WTC11 (cell line): ENCODE data around the gene MT1B. TPM values are rescaled to one million over a fixed set of nuclear protein-coding genes. Genes with fewer than 3 reads are reported as not detected.

Experiments used
- ATAC-seq: fragments of 200-7000 bp; cut with Tn5 transposase; 2 replicates; pipeline ENCODE4 v1.10.0; 2021; ENCODE audit warnings: mild to moderate bottlenecking, moderate library complexity
- CTCF ChIA-PET: fragments of 300-600 bp; sonication (Branson Sonifier 250); formaldehyde crosslinking; loops from one replicate; lab custom pipeline; 2021; ENCODE audit warnings: antibody characterized with exemption; lab: Charles Lee
- POLR2A ChIA-PET: fragments of 350-600 bp; sonication (Branson Sonifier 250); formaldehyde crosslinking; loops from one replicate; lab custom pipeline; 2021; ENCODE audit warnings: antibody characterized with exemption; lab: Charles Lee
- DNase-seq: peaks from one replicate; pipeline ENCODE4 v3.0.0; 2021; ENCODE audit warnings: low spot score
- H3K27ac Mint-ChIP-seq: 2 replicates; pipeline ENCODE4 v1.8.0; 2021; ENCODE audit warnings: mixed read lengths
- H3K27me3 Mint-ChIP-seq: 2 replicates; pipeline ENCODE4 v1.8.0; 2021; ENCODE audit warnings: low read depth, mild to moderate bottlenecking, moderate library complexity, mixed read lengths
- H3K36me3 Mint-ChIP-seq: 2 replicates; pipeline ENCODE4 v1.8.0; 2021; ENCODE audit warnings: mixed read lengths
- H3K4me1 Mint-ChIP-seq: 2 replicates; pipeline ENCODE4 v1.8.0; 2022; ENCODE audit warnings: mixed read lengths
- H3K4me3 Mint-ChIP-seq: 2 replicates; pipeline ENCODE4 v1.8.0; 2021; ENCODE audit warnings: mild to moderate bottlenecking, moderate library complexity, mixed read lengths
- H3K9me3 Mint-ChIP-seq: 2 replicates; pipeline ENCODE4 v1.8.0; 2021; ENCODE audit warnings: mixed read lengths
- ARID4B ChIP-seq: sonication (generic); formaldehyde crosslinking; IDR thresholded peaks from 2 replicates; pipeline ENCODE4 v1.8.0; 2023; ENCODE audit warnings: missing genetic modification reagents, mild to moderate bottlenecking, borderline replicate concordance
- CDX4 ChIP-seq: fragments of 250-450 bp; sonication (Bioruptor Pico); IDR thresholded peaks from 2 replicates; pipeline ENCODE4 v1.9.0; 2021; ENCODE audit warnings: moderate library complexity, mild to moderate bottlenecking, inconsistent platforms, borderline replicate concordance
- CREB1 ChIP-seq: sonication (generic); formaldehyde crosslinking; IDR thresholded peaks from 2 replicates; pipeline ENCODE4 v1.8.0; 2023; ENCODE audit warnings: mild to moderate bottlenecking, missing genetic modification reagents
- EMX1 ChIP-seq: fragments of 250-450 bp; sonication (Bioruptor Pico); IDR thresholded peaks from 2 replicates; pipeline ENCODE4 v1.8.0; 2021; ENCODE audit warnings: mild to moderate bottlenecking
- ESRRA ChIP-seq: sonication (generic); formaldehyde crosslinking; IDR thresholded peaks from 2 replicates; pipeline ENCODE4 v1.8.1; 2022; ENCODE audit warnings: mild to moderate bottlenecking, missing genetic modification reagents, borderline replicate concordance
- IRF1 ChIP-seq: sonication (generic); formaldehyde crosslinking; IDR thresholded peaks from 2 replicates; pipeline ENCODE4 v1.8.0; 2023; ENCODE audit warnings: missing genetic modification reagents
- IRF2 ChIP-seq: sonication (generic); formaldehyde crosslinking; IDR thresholded peaks from 2 replicates; pipeline ENCODE4 v1.8.0; 2022; ENCODE audit warnings: low read depth, missing genetic modification reagents, borderline replicate concordance
- MYBL2 ChIP-seq: sonication (generic); formaldehyde crosslinking; IDR thresholded peaks from 2 replicates; pipeline ENCODE4 v1.8.1; 2023; ENCODE audit warnings: mild to moderate bottlenecking, moderate library complexity, missing genetic modification reagents
- OVOL2 ChIP-seq: fragments of 250-450 bp; sonication (Bioruptor Pico); IDR thresholded peaks from 2 replicates; pipeline ENCODE4 v1.9.0; 2021; ENCODE audit warnings: mild to moderate bottlenecking, borderline replicate concordance
- SMAD3 ChIP-seq: sonication (generic); formaldehyde crosslinking; IDR thresholded peaks from 2 replicates; pipeline ENCODE4 v1.8.0; 2022; ENCODE audit warnings: missing genetic modification reagents, mild to moderate bottlenecking, borderline replicate concordance
- SMAD4 ChIP-seq: sonication (generic); formaldehyde crosslinking; IDR thresholded peaks from 2 replicates; pipeline ENCODE4 v1.8.0; 2022; ENCODE audit warnings: mild to moderate bottlenecking, missing genetic modification reagents
- ZBTB21 ChIP-seq: sonication (generic); formaldehyde crosslinking; IDR thresholded peaks from 2 replicates; pipeline ENCODE4 v1.8.1; 2023; ENCODE audit warnings: mild to moderate bottlenecking, missing genetic modification reagents, borderline replicate concordance
- ZNF138 ChIP-seq: sonication (generic); formaldehyde crosslinking; conservative IDR thresholded peaks from 2 replicates; pipeline ENCODE4 v1.8.1; 2022; ENCODE audit warnings: mild to moderate bottlenecking, moderate library complexity, missing genetic modification reagents
- ZNF512 ChIP-seq: sonication (generic); formaldehyde crosslinking; IDR thresholded peaks from 2 replicates; pipeline ENCODE4 v1.8.1; 2022; ENCODE audit warnings: missing genetic modification reagents, borderline replicate concordance
- total RNA-seq: library from RNA; stranded (reverse); gene quantifications from 3 replicates; pipeline ENCODE4 v1.2.3, GENCODE V29; 2021
- TF ChIP-seq, protein P1 (sequence below): sonication (generic); formaldehyde crosslinking; IDR thresholded peaks from 2 replicates; pipeline ENCODE4 v1.8.0; 2022; ENCODE audit warnings: mild to moderate bottlenecking, missing genetic modification reagents
- TF ChIP-seq, protein P2 (sequence below): sonication (generic); formaldehyde crosslinking; IDR thresholded peaks from 2 replicates; pipeline ENCODE4 v1.8.0; 2022; ENCODE audit warnings: mild to moderate bottlenecking, missing genetic modification reagents

The MT1B gene
- total RNA-seq, 1 experiment from 2014 or later, result not detected

- no peak for TF ChIP-seq ARID4B (CRISPR knock-in tag)
Observed at GRCh38 chr16:56649271-56649670, 2.4 kb upstream of the MT1B start (continued).

DNA sequence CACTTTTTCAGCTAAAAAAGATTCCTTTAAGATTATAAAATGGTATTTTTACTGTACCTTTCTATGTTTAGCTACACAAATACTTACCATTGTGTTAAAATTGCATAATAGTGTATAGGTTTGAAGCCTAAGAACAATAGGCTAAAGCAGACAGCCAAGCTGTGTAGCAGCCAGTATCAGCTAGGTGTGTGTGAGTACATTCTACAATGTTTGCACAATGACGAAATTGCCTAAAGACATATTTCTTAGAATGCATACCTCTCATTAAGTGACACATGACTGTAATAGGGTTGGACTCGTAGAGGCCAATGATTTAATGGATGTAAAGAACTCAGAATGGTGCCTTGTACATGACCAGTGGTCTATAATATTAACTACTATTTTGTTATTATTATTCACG, 1.9 kb upstream of the MT1B start:
- Mint-ChIP-seq H3K27ac (no peak overlapping the region), H3K27me3 (peaks cover 94% of the 10 kb centered on the region), H3K4me3 (no peak overlapping the region), H3K4me1 (0 out of 2 replicates have a peak, but pooled peaks cover 5% of the 10 kb centered on the region), H3K9me3 (no peaks in the 10 kb centered on the region), H3K36me3 (no peaks in the 10 kb centered on the region)
- ChIA-PET POLR2A (no interaction called here), CTCF (interaction anchor here (1.4 kb wide), 1 partner anchor 8 kb away, joined by 3 read pairs; the partner anchor contains the start of gene MT1F)
- ATAC-seq (no peak), DNase-seq (no peak)
- TF ChIP-seq, protein P1, sequence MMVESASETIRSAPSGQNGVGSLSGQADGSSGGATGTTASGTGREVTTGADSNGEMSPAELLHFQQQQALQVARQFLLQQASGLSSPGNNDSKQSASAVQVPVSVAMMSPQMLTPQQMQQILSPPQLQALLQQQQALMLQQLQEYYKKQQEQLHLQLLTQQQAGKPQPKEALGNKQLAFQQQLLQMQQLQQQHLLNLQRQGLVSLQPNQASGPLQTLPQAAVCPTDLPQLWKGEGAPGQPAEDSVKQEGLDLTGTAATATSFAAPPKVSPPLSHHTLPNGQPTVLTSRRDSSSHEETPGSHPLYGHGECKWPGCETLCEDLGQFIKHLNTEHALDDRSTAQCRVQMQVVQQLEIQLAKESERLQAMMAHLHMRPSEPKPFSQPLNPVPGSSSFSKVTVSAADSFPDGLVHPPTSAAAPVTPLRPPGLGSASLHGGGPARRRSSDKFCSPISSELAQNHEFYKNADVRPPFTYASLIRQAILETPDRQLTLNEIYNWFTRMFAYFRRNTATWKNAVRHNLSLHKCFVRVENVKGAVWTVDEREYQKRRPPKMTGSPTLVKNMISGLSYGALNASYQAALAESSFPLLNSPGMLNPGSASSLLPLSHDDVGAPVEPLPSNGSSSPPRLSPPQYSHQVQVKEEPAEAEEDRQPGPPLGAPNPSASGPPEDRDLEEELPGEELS (CRISPR knock-in tag), result no peak
- TF ChIP-seq, protein P2, sequence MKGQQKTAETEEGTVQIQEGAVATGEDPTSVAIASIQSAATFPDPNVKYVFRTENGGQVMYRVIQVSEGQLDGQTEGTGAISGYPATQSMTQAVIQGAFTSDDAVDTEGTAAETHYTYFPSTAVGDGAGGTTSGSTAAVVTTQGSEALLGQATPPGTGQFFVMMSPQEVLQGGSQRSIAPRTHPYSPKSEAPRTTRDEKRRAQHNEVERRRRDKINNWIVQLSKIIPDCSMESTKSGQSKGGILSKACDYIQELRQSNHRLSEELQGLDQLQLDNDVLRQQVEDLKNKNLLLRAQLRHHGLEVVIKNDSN (CRISPR knock-in tag), result no peak
- TF ChIP-seq SMAD4 (CRISPR knock-in tag) (no peak), SMAD3 (CRISPR knock-in tag) (no peak), ZNF138 (CRISPR knock-in tag) (no peak), IRF1 (CRISPR knock-in tag) (no peak), CDX4 (no peak), EMX1 (CRISPR knock-in tag) (no peak), ESRRA (CRISPR knock-in tag) (no peak), MYBL2 (no peak), OVOL2 (no peak), ZBTB21 (CRISPR knock-in tag) (no peak), CREB1 (CRISPR knock-in tag) (no peak), IRF2 (no peak), ZNF512 (no peak)
